ENCODE measurements around the gene NFAM1. TPM values are rescaled to one million over a fixed set of nuclear protein-coding genes. Genes with fewer than 3 reads are reported as not detected.

The NFAM1 gene
- total RNA-seq, 2 donors from 2014 or later: 0.19 to 0.31 TPM

GRCh38 chr22:42434748-42435425 is 2.7 kb upstream of the NFAM1 start:
- Mint-ChIP-seq H3K9me3 (no peaks in the 10 kb centered on the region), H3K27ac (no peak overlapping the region), H3K4me3 (no peak overlapping the region), H3K4me1 (ENCODE audit: low read depth) (peaks cover 18% of the 10 kb centered on the region), H3K36me3 (ENCODE audit: insufficient read depth in 2 of 2) (no peaks in the 10 kb centered on the region), H3K27me3 (ENCODE audit: low read depth) (peaks cover 17% of the 10 kb centered on the region)
- DNase-seq (no peak), ATAC-seq (replicated peaks in 1 of 2) (no peak)

DNA sequence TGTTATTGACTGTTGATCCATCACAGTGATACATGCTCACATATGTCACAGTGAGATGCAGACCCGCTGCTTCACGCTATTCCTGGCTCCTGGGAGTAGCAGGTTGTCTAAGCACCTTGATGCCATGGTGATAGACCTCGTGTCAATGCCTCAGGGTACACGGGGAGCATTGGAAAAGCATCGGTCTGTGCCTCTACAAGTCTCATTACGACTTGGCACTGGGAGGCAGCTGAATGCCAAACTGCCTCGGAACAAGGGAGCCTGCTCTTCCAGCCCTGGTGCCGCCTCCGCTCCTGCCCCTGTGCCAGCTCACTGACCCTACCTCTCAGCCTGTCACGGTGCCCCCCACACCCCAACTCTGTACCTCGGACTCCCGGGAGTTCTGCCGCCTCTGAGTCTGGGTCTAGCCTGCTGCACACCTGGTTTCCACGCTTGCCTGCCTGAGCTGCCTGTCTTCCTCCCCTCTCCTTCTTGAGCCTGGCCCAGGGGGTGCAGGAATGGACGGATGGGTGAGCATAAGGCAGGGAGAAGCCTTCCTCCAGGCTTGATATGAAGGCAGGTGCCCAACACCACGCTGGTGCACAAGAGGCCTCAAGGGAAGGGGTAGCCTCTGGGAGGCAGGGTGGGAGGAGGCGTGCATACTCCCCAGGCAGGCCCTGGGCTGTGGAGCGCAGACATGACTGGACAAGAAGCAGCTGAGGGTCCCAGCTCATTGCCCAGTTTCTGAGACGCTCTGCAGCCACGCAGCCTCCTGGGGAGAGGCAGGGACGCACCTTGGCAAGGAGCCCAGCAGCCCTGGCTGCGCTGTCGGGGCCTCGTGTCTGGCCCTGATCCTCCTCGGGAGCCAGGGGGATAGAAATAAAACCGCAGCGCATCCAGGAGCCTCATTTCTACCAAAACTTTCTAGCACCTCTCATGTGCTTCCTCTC is 1.8 kb upstream of the NFAM1 start:
- Mint-ChIP-seq H3K4me1 (ENCODE audit: low read depth) (peaks cover 10% of the 10 kb centered on the region), H3K4me3 (no peak overlapping the region), H3K36me3 (ENCODE audit: insufficient read depth in 2 of 2) (no peaks in the 10 kb centered on the region), H3K27ac (no peak overlapping the region), H3K27me3 (ENCODE audit: low read depth) (peaks cover 17% of the 10 kb centered on the region), H3K9me3 (no peaks in the 10 kb centered on the region)
- ATAC-seq (replicated peaks in 1 of 2): no peak
- no peak for DNase-seq

GRCh38 chr22:42432818-42433217 is 615 bp upstream of the NFAM1 start:
- H3K4me3 Mint-ChIP-seq: no peak overlapping the region
- H3K4me1 Mint-ChIP-seq (ENCODE audit: low read depth): peaks cover under 1% of the 10 kb centered on the region
- H3K9me3 Mint-ChIP-seq: no peaks in the 10 kb centered on the region
- DNase-seq (no peak), ATAC-seq (replicated peaks in 1 of 2) (no peak)
- no peak overlapping the region for H3K27ac Mint-ChIP-seq
- H3K36me3 Mint-ChIP-seq (ENCODE audit: insufficient read depth in 2 of 2): no peaks in the 10 kb centered on the region
- H3K27me3 Mint-ChIP-seq (ENCODE audit: low read depth): peaks cover 17% of the 10 kb centered on the region

- Mint-ChIP-seq H3K36me3 (ENCODE audit: insufficient read depth in 2 of 2) (no peaks in the 10 kb centered on the region), H3K27ac (no peak overlapping the region), H3K27me3 (ENCODE audit: low read depth) (peaks cover 14% of the 10 kb centered on the region), H3K9me3 (no peaks in the 10 kb centered on the region), H3K4me3 (no peak overlapping the region), H3K4me1 (ENCODE audit: low read depth) (no peaks in the 10 kb centered on the region)
- DNase-seq (no peak), ATAC-seq (replicated peaks in 1 of 2) (no peak)
Observed at GRCh38 chr22:42431401-42432019, 693 bp downstream of the NFAM1 start.

- Mint-ChIP-seq H3K27me3 (ENCODE audit: low read depth) (peaks cover 9% of the 10 kb centered on the region), H3K4me1 (ENCODE audit: low read depth) (no peaks in the 10 kb centered on the region), H3K27ac (no peak overlapping the region), H3K36me3 (ENCODE audit: insufficient read depth in 2 of 2) (no peaks in the 10 kb centered on the region), H3K4me3 (no peak overlapping the region), H3K9me3 (no peaks in the 10 kb centered on the region)
- no peak for DNase-seq
- no peak for ATAC-seq (replicated peaks in 1 of 2)
Observed at GRCh38 chr22:42430528-42431125, 1.6 kb downstream of the NFAM1 start.

DNA sequence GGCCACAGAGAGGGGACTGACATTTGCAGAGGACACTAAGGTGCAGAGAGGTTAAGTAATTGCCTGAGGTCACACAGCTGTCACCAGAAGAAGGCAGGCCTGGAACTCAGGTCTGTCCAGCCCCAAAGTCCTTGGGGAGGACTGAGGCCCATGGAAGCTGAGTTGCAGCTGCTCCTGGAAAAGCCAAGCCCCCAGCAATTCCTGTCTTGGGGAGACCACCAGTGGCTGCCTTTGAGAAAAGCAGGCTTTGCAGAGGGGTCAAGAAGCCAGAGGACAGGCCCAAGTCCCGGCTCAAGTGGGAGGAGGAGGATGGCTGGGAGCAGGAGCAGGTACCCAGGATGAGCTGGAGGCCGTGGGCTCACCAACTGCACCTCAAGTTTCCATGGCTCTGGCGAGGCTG is 3.4 kb downstream of the NFAM1 start:
- no peak overlapping the region for H3K27ac Mint-ChIP-seq
- no peaks in the 10 kb centered on the region for H3K9me3 Mint-ChIP-seq
- no peak overlapping the region for H3K4me3 Mint-ChIP-seq
- ATAC-seq (replicated peaks in 1 of 2): no peak
- DNase-seq: no peak
- no peaks in the 10 kb centered on the region for H3K36me3 Mint-ChIP-seq (ENCODE audit: insufficient read depth in 2 of 2)
- H3K4me1 Mint-ChIP-seq (ENCODE audit: low read depth): no peaks in the 10 kb centered on the region
- H3K27me3 Mint-ChIP-seq (ENCODE audit: low read depth): peaks cover 9% of the 10 kb centered on the region

GRCh38 chr22:42428025-42428424 is 4.2 kb downstream of the NFAM1 start:
- H3K4me3 Mint-ChIP-seq: no peak overlapping the region
- no peak overlapping the region for H3K27ac Mint-ChIP-seq
- ATAC-seq (replicated peaks in 1 of 2): no peak

DNA sequence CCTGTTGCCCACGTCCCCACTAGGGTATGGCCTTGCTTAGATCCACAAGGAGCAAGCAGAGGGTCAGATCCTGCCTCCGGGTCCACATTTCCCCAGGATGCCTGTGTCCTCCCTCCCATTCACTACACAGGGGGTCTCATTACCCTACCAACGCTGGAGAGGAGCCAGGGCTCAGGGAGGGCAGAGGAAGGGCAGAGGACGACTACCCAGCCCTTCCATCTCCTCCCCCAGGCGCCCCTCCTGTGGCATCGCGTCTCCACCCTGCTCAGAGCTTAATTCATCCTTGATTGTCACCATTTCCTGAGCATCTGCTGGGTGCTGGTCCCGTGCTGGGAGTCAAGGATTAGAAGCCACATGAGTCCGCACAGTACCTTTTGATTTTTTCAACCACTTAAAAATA is 5.0 kb downstream of the NFAM1 start:
- H3K4me1 Mint-ChIP-seq (ENCODE audit: low read depth): no peaks in the 10 kb centered on the region
- no peak overlapping the region for H3K27ac Mint-ChIP-seq
- DNase-seq (no peak), ATAC-seq (replicated peaks in 1 of 2) (no peak)
- H3K9me3 Mint-ChIP-seq: no peaks in the 10 kb centered on the region
- peaks cover 9% of the 10 kb centered on the region for H3K27me3 Mint-ChIP-seq (ENCODE audit: low read depth)
- H3K36me3 Mint-ChIP-seq (ENCODE audit: insufficient read depth in 2 of 2): no peaks in the 10 kb centered on the region
- no peak overlapping the region for H3K4me3 Mint-ChIP-seq

More at GRCh38 chr22:42428025-42428424, 4.2 kb downstream of the NFAM1 start:
- H3K4me1 Mint-ChIP-seq (ENCODE audit: low read depth): no peaks in the 10 kb centered on the region
- no peaks in the 10 kb centered on the region for H3K36me3 Mint-ChIP-seq (ENCODE audit: insufficient read depth in 2 of 2)
- DNase-seq: no peak
- no peaks in the 10 kb centered on the region for H3K9me3 Mint-ChIP-seq
- peaks cover 9% of the 10 kb centered on the region for H3K27me3 Mint-ChIP-seq (ENCODE audit: low read depth)

- Mint-ChIP-seq H3K27ac (no peak overlapping the region), H3K4me3 (no peak overlapping the region), H3K36me3 (ENCODE audit: insufficient read depth in 2 of 2) (no peaks in the 10 kb centered on the region), H3K4me1 (ENCODE audit: low read depth) (no peaks in the 10 kb centered on the region), H3K27me3 (ENCODE audit: low read depth) (peaks cover 5% of the 10 kb centered on the region), H3K9me3 (no peaks in the 10 kb centered on the region)
- no peak for DNase-seq
- no peak for ATAC-seq (replicated peaks in 1 of 2)
Observed at GRCh38 chr22:42425989-42426355, 6.2 kb downstream of the NFAM1 start.

DNA sequence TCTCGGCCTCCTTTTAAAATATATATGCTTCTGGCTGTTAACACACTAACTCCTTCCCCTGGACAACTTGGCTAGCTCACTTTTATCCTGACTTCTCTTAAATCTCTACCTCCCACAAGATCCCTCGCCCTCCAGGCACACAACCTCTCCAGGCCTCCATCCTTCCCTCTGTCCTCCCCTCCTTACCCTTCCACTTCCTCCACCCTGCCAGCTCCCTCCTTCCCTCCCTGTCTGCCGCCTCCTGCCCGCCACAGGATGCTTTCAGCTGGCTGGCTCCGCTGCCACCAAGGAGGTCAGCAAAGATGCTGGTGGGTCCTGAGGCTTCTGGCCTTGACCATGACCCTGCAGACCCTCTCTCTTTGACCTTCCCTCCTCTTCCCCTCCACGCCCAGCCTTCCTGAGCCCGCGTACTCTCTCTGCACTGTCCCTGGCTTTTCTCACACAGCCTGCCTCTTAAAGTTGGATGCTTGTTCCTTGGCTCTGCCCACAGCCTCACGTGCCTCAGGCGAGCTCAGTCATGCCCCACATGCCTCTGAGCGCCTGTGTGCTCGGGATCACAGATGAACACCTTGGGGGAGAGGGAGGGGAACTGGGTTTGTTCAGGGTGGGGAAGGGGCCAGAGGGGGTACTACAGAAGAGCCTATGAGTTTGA is 6.7 kb downstream of the NFAM1 start:
- Mint-ChIP-seq H3K4me1 (ENCODE audit: low read depth) (no peaks in the 10 kb centered on the region), H3K9me3 (no peaks in the 10 kb centered on the region), H3K27me3 (ENCODE audit: low read depth) (no peaks in the 10 kb centered on the region), H3K36me3 (ENCODE audit: insufficient read depth in 2 of 2) (no peaks in the 10 kb centered on the region), H3K27ac (no peak overlapping the region), H3K4me3 (no peak overlapping the region)
- ATAC-seq (replicated peaks in 1 of 2) (no peak), DNase-seq (no peak)

DNA sequence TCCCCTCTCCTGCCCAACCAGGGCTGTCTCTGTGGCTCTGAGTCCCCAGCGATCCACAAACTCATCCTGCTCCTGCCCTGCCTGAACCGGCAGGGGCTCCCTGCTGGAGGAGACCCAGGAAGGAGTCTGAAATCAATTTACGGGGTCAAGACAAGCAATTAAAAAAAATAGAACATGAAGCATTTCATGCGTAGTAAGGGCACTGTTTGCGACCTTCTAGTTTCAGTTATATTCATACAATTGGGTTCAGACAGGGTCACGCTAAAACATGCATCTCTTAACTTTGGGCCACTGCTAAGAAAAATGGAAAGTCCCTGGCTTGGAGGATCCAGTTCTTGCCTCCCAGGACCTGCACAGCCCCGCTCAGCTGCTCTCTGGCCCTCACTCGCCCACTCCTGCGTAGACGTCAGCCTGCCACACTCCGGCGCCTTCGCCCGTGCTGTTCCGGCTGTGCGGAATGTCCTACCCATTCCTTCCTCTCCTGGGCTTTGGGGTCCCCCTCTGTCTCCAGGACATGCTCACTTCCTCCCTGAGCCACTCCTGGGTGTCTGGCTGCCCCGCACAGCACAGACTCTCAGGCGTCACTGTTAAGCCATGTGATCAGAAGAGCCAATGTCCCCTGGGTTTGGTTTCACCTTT is 12.8 kb downstream of the NFAM1 start:
- Mint-ChIP-seq H3K27ac (no peak overlapping the region), H3K36me3 (ENCODE audit: insufficient read depth in 2 of 2) (no peaks in the 10 kb centered on the region), H3K4me3 (no peak overlapping the region), H3K9me3 (no peaks in the 10 kb centered on the region), H3K4me1 (ENCODE audit: low read depth) (no peaks in the 10 kb centered on the region), H3K27me3 (ENCODE audit: low read depth) (no peaks in the 10 kb centered on the region)
- DNase-seq: no peak
- ATAC-seq (replicated peaks in 1 of 2): no peak

- Mint-ChIP-seq H3K4me1 (ENCODE audit: low read depth) (no peaks in the 10 kb centered on the region), H3K36me3 (ENCODE audit: insufficient read depth in 2 of 2) (no peaks in the 10 kb centered on the region), H3K27me3 (ENCODE audit: low read depth) (no peaks in the 10 kb centered on the region), H3K4me3 (no peak overlapping the region), H3K27ac (no peak overlapping the region), H3K9me3 (no peaks in the 10 kb centered on the region)
- ATAC-seq (replicated peaks in 1 of 2) (no peak), DNase-seq (no peak)
Observed at GRCh38 chr22:42418811-42419242, 13.4 kb downstream of the NFAM1 start.

All from activated T-cell treated with anti-CD3 and anti-CD28 coated beads, Interleukin-2, amount 50 U/mL, for 72 hours (primary cell).